HG02642 (cell line): ENCODE measurements around the gene DENND2C.

Experiments
- ATAC-seq: cut with Tn5 transposase; IDR thresholded peaks from one replicate; pipeline ENCODE4 v1.9.1; 2021; ENCODE audit warnings: mild to moderate bottlenecking; ENCODE audit not compliant: unreplicated experiment, poor library complexity

DENND2C gene

DNA sequence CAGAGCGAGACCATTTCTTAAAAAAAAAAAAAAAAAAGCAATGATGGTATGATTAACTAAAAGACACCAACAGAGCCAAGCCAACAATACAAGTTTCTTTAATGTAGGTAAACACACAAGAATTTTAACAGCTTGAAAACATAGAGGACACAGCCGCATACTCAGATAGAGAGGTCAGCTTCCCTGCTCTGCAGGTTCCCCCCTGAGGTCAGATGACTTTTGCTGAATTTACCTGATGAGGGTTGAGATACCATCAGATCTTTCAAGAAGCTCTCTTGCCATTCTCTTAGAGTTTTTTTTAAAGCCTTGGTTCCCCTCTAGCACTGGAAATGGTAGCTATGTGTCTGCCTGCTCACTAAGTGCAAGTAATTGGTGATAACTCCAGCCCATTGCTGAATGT is 119.5 kb downstream of the DENND2C start:
- no peak for ATAC-seq

DNA sequence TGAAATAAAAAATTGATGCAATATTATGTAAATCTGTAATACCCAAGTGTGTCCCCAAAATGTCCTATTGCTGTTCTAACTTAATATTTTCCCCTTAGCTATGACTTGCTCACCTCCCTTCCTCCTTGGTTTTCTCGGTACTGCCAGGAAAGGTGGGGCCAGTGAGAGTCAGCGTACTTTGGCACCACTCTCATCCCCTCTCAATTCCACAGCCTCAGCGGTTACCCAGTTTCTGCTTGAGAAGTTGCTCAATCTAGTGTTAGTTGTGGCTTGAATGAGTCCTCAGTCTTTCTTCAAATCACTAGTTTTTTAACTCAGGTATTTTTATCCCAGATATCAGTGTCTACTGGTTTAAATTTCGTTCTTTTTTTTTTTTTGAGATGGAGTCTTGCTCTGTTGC is 120.7 kb downstream of the DENND2C start:
- no peak for ATAC-seq

DNA sequence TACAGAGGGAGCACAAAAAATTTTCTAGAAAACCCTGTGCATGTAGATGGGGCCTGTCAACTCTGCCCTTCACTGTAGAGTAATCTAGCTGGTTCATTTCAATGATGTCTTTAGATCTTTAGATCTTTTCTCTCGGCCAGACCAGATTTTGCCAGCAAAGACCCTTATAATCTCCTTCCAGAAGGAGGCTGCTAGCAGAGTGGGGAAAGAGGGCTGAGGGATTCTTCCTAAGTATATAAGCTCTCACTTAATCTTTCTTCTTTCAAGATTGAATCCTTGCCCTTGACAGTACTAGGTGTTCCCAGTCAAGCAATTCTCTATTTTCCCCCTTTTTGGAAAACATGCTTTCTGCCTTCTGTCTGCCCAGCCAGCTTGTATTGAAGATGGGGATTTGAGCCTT is 122.8 kb downstream of the DENND2C start:
- no peak for ATAC-seq

DNA sequence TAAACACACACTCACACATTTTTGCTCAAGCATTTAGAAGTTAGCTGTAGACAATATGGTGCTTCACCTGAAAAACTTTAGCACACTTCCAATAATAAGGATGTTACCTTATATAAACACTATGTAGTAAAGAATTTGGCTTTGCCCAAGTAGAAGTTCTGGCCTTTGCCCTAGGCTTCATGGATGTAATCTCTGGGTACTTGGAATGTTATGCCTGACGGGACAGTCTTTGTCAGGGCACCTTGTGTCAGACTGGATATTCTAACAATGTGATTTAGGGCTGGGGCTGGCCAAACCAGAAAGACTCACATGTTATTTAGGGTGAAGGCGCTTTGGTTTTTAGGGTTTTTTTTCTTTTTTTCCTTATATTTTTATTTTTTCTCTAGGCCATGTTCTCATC is 124.1 kb downstream of the DENND2C start:
- no peak for ATAC-seq

DNA sequence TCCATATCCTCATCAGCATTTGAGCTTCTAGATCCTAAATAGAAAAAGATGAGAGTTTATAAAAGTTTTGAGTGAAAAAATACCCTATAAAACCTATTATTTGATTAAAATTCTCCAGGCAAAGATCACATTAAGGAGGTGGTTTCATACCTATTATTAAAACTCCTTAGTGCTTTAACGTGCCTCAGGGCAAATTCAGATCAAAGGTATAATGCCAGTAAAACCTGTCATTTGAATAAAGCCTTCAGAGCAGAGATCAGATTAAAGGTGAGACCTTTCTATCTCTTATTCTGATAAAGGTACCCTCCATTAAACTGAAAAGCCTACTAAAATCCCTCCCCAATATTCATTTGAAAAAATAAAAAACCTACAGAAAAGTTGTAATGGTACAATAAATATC is 124.5 kb downstream of the DENND2C start:
- no peak for ATAC-seq

DNA sequence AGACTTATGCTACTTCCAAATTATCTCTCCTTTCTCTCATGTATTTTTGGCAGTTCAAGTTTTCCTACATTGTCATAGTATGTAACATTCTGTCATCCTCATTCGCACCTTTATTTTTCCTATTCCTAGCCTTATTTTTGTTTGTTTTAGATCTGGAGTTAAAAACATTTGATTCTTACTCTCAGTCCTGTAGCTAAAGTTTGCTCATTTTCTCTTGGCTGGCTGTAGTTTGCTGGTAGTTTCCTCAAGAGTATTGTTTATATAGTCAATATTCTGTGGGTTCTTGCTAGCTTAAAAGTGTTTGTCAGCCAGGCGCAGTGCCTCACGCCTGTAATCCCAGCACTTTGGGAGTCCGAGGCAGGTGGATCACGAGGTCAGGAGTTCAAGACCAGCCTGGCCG is 129.0 kb downstream of the DENND2C start:
- ATAC-seq, result no peak

DNA sequence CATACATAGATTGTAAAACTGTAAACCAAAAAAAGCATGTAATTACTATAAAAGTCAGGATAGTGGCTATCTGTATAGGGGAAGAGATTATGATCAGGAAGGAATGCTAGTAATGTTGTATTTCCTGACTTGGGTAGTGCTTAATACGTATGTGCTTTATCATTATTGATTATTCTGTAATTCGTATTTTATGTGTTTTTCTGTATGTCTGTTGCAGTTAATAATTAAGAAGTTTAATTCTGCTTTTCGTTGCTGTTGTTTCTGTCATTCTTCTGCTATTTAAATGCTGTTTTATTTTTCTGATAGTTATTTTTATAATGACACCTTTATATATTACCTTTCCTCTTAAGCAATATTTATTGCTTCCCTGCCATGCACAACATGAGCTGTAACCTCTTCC is 129.6 kb downstream of the DENND2C start:
- ATAC-seq, result no peak

DNA sequence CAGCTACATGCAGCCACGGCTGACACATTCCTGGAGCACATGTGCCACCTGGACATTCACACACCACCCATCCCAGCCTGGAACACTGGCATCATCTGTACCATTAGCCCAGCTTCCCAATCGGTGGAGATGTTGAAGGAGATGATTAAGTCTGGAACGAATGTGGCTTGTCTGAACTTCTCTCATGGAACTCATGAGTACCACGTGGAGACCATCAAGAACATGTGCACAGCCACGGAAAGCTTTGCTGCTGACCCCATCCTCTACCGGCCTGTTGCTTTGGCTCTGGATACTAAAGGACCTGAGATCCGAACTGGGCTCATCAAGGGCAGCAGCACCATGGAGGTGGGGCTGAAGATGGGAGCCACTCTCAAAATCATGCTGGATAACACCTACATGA is 133.8 kb downstream of the DENND2C start:
- ATAC-seq, result no peak

DNA sequence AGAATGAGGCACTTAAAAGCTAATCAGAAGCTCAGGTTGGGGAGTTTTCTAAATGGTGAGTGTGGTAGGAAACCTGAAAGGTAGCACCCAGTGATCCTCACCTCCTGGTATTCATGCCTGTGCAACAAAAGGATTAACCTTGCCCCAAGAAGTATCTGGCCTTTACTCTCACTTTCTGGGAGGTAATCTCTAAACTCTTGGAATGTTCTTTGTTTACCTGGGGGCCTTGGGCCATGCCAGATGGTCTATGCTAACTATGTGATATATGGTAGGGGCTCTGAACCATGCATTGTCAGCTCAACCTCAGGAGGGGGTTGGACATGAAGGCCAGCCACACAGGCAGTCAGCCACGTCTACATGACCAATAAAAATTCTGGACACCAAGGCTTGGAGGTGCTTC is 134.4 kb downstream of the DENND2C start:
- no peak for ATAC-seq
